HepG2 (cell line): Measurements from ENCODE around the gene GPR31. TPM values are rescaled to one million over a fixed set of nuclear protein-coding genes. Genes with fewer than 3 reads are reported as not detected.
A peak's percentile ranks its signal among the peaks of the same experiment; 100 is the strongest.

Experiments used
- AFF4 ChIP-seq: sonication (generic); formaldehyde crosslinking; IDR thresholded peaks from 2 replicates; pipeline ENCODE4 v1.4.0; 2020; ENCODE audit warnings: missing genetic modification reagents
- ARID5B ChIP-seq: IDR thresholded peaks from 2 replicates; pipeline ENCODE4 v1.4.0; 2020; ENCODE audit warnings: mild to moderate bottlenecking, missing genetic modification reagents
- ATF1 ChIP-seq: IDR thresholded peaks from 2 replicates; pipeline ENCODE4 v1.6.1; 2016; ENCODE audit warnings: mild to moderate bottlenecking, control low read depth
- GRHL1 ChIP-seq: sonication (generic); formaldehyde crosslinking; conservative IDR thresholded peaks from 2 replicates; pipeline ENCODE4 v1.8.0; 2022; ENCODE audit warnings: missing genetic modification reagents
- HCFC1 ChIP-seq: fragments of 150-350 bp; IDR thresholded peaks from 2 replicates; pipeline ENCODE4 v1.6.1; 2014; ENCODE audit warnings: low read depth, low read length
- HNRNPLL ChIP-seq: fragments of 200-400 bp; formaldehyde crosslinking; IDR thresholded peaks from 2 replicates; pipeline ENCODE4 v1.6.1; 2017; ENCODE audit warnings: mild to moderate bottlenecking, low read depth, low read length; ENCODE audit not compliant: poor library complexity, severe bottlenecking
- MAFG ChIP-seq: sonication (generic); formaldehyde crosslinking; IDR thresholded peaks from 2 replicates; pipeline ENCODE4 v1.5.1; 2020; ENCODE audit warnings: mild to moderate bottlenecking, missing genetic modification reagents
- SIN3A ChIP-seq: IDR thresholded peaks from 2 replicates; pipeline ENCODE4 v1.6.1; 2011; ENCODE audit warnings: low read depth, mild to moderate bottlenecking, control low read depth, low read length, borderline replicate concordance
- SRY ChIP-seq: sonication (generic); formaldehyde crosslinking; IDR thresholded peaks from 2 replicates; pipeline ENCODE4 v1.8.0; 2022; ENCODE audit warnings: mild to moderate bottlenecking, missing genetic modification reagents
- TAF15 ChIP-seq: fragments of 200-400 bp; formaldehyde crosslinking; IDR thresholded peaks from one replicate; pipeline ENCODE4 v1.6.1; 2018; ENCODE audit warnings: mild to moderate bottlenecking, low read depth, low read length; ENCODE audit not compliant: poor library complexity, severe bottlenecking
- THYN1 ChIP-seq: sonication (generic); formaldehyde crosslinking; IDR thresholded peaks from 2 replicates; pipeline ENCODE4 v1.8.1; 2023; ENCODE audit warnings: low read depth, mild to moderate bottlenecking, moderate library complexity, missing genetic modification reagents, borderline replicate concordance
- TOE1 ChIP-seq: sonication (generic); formaldehyde crosslinking; IDR thresholded peaks from 2 replicates; pipeline ENCODE4 v1.4.0; 2020; ENCODE audit warnings: mild to moderate bottlenecking, missing genetic modification reagents
- ZMAT3 ChIP-seq: sonication (generic); formaldehyde crosslinking; conservative IDR thresholded peaks from 2 replicates; pipeline ENCODE4 v1.7.0; 2021; ENCODE audit warnings: missing genetic modification reagents
- ZNF253 ChIP-seq: sonication (generic); formaldehyde crosslinking; IDR thresholded peaks from 2 replicates; pipeline ENCODE4 v1.8.0; 2022; ENCODE audit warnings: mild to moderate bottlenecking, missing genetic modification reagents, borderline replicate concordance
- ZNF883 ChIP-seq: sonication (generic); formaldehyde crosslinking; IDR thresholded peaks from 2 replicates; pipeline ENCODE4 v1.5.1; 2020; ENCODE audit warnings: mild to moderate bottlenecking, missing genetic modification reagents; ENCODE audit errors: not compliant biosample characterization
- ZSCAN25 ChIP-seq: sonication (generic); formaldehyde crosslinking; IDR thresholded peaks from 2 replicates; pipeline ENCODE4 v1.8.0; 2022; ENCODE audit warnings: mild to moderate bottlenecking, missing genetic modification reagents
- ZZZ3 ChIP-seq: sonication (generic); formaldehyde crosslinking; IDR thresholded peaks from 2 replicates; pipeline ENCODE4 v1.4.0; 2020; ENCODE audit warnings: missing genetic modification reagents, mild to moderate bottlenecking, borderline replicate concordance
- polyA plus RNA-seq, 8 experiments: library from polyadenylated mRNA; depleted of rRNA in 3 of 8; stranded (reverse) in 7 of 8; unstranded in 1 of 8; fragments of >200 nt; fragmentation: Illumina TruSeq in 4 of 8; extraction: Trizol in 4 of 8; gene quantifications; 2 replicates each; pipeline versions ENCODE4 v1.2.1 to v1.2.3, GENCODE V29; 2011 to 2016; ENCODE audit warnings: low read depth in 4 of 8, missing spikeins in 1 of 8, mixed read lengths in 1 of 8; ENCODE audit not compliant: insufficient read depth in 1 of 8
- total RNA-seq, 5 experiments: library from RNA; depleted of rRNA; stranded (reverse); fragments of >200 nt; fragmentation: Illumina TruSeq; extraction: Trizol; gene quantifications; 2 replicates each; pipeline ENCODE4 v1.2.3, GENCODE V29; 2016; ENCODE audit warnings: low read depth in 1 of 5
- TF ChIP-seq, protein P1 (sequence below): sonication (generic); formaldehyde crosslinking; IDR thresholded peaks from 2 replicates; pipeline ENCODE4 v1.5.1; 2020; ENCODE audit warnings: missing genetic modification reagents, mild to moderate bottlenecking, borderline replicate concordance

GPR31 gene
- total and polyA plus RNA-seq, 2 of the 13 experiments (the other 11 are each of a cell fraction or from before 2014, with no cell fraction given), result not detected

- TF ChIP-seq TAF15 (no peak), HCFC1 (no peak), ZZZ3 (CRISPR knock-in tag) (no peak), GRHL1 (CRISPR knock-in tag) (no peak), TOE1 (no peak), ZMAT3 (CRISPR knock-in tag) (0 out of 2 replicates have a peak, but pooled peaks have one; percentile 54), HNRNPLL (no peak), THYN1 (CRISPR knock-in tag) (no peak), ZSCAN25 (CRISPR knock-in tag) (no peak), ZNF883 (CRISPR knock-in tag) (no peak), AFF4 (CRISPR knock-in tag) (no peak), SIN3A (no peak), ATF1 (no peak; the same call in 1 of the 2 replicates), ARID5B (CRISPR knock-in tag) (peak; percentile 95), SRY (CRISPR knock-in tag) (no peak), MAFG (CRISPR knock-in tag) (no peak), ZNF253 (CRISPR knock-in tag) (no peak)
- TF ChIP-seq, protein P1, sequence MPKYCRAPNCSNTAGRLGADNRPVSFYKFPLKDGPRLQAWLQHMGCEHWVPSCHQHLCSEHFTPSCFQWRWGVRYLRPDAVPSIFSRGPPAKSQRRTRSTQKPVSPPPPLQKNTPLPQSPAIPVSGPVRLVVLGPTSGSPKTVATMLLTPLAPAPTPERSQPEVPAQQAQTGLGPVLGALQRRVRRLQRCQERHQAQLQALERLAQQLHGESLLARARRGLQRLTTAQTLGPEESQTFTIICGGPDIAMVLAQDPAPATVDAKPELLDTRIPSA (CRISPR knock-in tag), result no peak
Observed at GRCh38 chr6:167122827-167123657, 34.7 kb downstream of the GPR31 start, which contains the start of gene CCR6 (continued).
